ENCODE data around the gene PLCL2.

The PLCL2 gene

DNA sequence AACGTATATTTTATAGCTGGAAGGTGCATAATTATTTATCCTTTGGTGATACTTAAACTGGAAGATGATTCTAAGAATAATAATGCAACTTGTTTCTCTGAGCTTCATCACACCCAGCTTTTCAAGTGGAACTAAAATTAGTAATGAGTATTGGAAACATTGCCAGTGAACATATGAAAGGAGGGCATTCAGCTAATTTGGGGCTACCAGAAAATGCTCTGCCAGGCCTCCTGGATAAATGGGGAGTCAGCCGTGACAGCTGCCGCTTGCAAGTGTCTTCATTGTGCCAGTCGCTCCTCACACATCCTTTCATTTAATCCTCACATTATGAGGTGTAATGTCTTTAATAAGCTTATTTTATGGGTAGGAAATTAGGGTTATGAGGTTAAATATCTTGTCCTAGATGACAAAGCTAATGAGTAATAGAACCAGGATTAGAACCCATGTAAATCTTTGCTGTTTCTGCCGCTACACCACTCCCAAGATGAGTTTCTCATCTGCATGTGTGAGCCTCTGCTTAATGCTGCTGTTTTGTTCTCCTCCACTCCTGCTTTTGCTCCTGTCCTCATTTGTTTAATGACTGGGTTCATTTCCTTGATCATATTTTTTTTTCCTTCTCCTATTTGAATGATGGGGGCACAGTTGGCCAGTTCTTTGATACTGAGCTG lies 155.7 kb downstream of the PLCL2 start:
- DNase-seq (ENCODE audit: low read depth in 2 of 2, low spot score in 1 of 2), result no peak

DNA sequence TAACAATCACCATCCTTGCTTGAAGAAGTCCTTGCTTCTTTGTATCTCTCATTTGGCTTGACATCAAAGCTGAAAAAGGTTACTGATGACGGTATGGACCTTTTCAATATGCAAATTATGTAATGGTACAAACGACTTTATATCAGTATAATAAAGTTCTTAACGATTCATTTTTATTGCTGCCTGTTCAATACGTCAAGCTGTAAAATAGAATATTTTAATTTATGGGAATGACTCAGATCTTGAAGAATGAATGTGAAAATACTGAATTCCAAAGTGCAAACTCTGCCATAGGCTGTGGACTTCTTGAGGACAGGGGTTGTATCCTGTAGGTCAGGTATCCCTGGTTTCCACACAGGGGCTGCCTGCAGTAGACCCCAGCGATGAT lies 156.2 kb downstream of the PLCL2 start:
- no peak for DNase-seq (ENCODE audit: low read depth in 2 of 2, low spot score in 1 of 2)

DNA sequence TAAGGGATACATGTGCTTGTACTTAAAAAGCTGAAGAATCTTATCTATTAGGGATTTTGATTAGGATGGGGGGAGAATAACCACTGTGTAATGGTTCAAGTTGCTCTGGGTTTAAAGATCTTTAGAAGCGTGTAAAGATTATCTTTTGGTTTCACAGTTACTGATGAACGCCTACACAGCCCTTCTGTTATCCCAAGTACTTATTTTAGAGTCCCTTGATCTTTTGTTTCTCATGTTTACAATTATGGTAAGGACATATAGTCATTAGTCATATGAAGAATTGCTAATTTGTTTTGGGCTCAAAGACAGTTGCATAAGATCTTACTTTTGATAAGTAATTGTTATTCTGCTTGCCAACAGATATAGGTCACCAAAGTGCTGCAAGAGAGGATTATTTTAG lies 160.1 kb downstream of the PLCL2 start:
- no peak for DNase-seq (ENCODE audit: low read depth in 2 of 2, low spot score in 1 of 2)

DNA sequence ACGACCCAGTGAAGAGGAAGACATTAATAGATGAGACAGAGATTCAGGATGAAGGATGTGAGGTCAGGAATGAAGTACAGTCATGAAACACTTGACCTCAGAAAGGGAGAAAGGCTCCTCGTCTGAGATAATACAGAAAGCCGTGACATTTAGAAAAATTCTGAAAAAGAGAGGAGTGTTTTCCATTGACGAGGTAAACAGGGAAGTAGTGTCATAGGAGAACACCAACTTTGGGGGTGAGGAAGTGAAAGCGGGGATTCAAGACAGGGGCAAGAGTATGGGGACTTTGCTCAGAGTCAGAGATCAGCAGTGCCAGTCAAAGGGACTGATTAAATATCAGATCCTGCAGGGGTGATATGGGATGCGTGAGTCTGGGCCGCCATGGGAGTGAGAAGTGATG lies 160.9 kb downstream of the PLCL2 start:
- no peak for DNase-seq (ENCODE audit: low read depth in 2 of 2, low spot score in 1 of 2)

DNA sequence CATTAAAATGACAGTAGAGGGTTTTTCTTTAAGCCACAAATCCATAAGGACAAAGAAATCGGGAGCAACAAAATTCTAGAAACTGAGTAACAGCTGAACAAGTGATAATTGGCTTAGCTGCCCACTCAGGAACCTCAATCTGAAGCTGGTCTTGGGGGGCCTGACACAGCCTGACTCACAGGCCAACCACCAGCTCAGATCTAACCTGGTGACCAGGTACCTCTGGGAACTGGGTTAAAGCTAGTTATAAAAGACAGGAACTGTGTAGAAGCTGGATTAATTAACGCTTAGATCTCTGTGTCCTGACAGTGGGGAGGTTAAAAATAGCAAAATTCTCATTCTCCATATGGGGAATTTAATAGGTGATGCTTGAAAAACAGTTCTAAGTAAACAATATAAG lies 161.9 kb downstream of the PLCL2 start:
- DNase-seq (ENCODE audit: low read depth in 2 of 2, low spot score in 1 of 2), result no peak

DNA sequence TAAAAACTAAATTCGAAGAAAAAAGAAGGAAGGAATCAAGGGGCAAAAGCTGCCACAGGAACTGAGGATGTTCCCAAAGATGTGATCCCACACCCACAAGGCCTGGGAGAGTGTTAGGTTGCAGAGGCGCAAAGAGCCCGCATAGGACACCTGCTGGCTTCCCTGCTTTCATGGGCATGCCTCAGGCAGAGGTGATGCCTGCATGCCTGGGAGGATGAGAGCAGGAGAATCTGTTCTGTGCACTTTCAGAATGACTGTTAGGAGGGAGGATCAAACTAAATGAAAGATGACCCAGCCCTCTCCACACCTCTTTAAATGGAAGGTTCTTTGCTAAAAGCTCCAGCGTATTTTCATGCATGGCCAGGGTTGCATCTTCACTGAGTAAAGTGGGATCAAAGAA lies 162.4 kb downstream of the PLCL2 start:
- no peak for DNase-seq (ENCODE audit: low read depth in 2 of 2, low spot score in 1 of 2)

DNA sequence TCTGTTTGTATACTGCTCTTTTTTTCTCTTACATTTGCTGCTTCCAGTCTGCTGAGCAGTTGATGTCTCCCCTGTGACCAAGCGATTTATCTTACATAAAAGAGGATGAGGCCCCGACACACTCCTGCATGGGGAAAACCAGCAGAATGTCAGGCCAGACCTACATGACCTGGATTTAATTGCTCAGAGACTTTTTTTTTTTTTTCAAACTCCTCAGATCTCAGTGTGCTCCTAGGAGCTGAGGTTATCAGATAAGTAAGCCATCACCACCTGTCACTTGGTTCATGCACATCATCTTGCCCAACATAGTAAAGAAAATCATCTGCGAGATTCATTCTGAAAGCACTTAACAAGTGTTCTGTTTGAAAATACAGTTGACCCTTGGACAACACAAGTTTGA lies 163.1 kb downstream of the PLCL2 start:
- DNase-seq (ENCODE audit: low read depth in 2 of 2, low spot score in 1 of 2), result no peak

DNA sequence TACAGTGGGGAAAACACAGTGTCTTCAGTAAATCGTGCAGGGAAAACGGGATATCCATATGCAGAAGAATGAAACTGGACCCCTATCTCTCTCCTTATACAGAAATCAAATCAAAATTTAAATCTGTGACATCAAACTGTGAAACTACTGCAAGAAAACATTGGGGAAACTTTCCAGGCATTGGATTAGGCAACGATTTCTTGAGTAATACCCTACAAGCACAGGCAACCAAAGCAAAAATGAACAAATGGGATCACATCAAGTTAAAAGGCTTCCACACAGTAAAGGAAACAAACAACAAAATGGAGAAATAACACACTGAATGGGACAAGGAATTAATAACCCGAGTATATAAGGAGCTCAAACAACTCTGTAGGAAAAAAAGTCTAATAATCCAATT lies 165.3 kb downstream of the PLCL2 start:
- no peak for DNase-seq (ENCODE audit: low read depth in 2 of 2, low spot score in 1 of 2)

DNA sequence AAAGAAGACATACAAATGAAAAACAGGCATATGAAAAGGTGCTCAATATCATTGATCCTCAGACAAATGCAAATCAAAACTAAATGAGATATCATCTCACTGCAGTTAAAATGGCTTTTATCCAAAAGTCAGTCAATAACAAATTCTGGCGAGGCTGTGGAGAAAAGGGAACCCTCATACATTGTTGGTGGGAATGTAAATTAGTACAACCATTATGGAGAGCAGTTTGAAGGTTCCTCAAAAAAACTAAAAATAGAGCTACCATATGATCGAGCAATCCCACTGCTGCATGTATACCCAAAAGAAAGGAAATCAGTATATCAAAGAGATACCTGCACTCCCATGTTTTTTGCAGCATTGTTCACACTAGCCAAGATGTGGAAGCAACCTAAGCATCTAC lies 165.8 kb downstream of the PLCL2 start:
- no peak for DNase-seq (ENCODE audit: low read depth in 2 of 2, low spot score in 1 of 2)

DNA sequence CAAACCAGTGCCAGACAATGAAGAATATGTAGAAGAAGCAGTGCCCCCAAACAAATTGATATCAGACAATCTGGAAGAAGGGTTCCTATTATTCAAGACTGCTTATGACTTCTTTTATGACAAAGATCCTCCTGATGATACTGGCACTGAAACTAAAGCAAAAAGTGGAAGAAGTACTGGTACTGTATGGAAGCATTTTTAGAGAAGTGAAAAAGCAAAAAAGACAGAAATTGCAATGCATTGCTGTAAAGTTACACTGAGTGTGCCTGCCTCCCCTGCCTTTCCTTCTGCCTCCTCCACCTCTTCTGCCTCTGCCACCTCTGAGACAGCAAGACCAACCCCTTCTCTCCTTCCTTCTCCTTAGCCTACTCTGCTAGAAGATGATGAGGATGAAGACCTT lies 167.6 kb downstream of the PLCL2 start:
- no peak for DNase-seq (ENCODE audit: low read depth in 2 of 2, low spot score in 1 of 2)

DNA sequence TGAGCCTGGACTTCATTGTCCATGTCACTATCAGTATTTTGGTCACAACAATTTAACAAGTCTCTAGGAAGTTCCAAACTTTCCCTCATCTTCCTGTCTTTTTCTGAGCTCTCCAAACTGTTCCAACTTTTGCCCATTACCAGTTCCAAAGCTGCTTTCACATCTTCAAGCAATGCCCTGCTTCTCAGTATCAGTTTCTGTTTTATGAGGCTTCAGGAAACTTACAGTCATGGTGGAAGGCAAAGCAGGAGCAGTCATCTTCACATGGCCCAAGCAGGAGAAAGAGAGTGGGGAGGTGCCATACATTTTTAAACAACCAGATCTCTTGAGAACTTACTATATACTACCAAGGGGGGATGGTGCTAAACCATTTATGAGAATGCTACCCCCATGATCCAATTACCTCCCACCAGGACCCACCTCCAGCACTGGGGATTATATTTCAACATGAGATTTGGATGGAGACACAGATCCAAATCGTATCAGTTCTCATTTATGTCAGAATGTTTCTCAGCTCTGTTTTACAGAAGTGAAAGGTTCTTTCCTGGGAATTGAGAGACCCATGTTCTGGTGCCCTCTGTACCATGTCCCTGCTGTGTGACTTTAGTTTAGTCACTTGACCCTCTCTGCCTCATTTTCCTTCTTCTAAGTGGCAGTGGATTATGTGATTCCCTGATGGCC lies 169.7 kb downstream of the PLCL2 start:
- no peak for DNase-seq (ENCODE audit: low read depth in 2 of 2, low spot score in 1 of 2)

DNA sequence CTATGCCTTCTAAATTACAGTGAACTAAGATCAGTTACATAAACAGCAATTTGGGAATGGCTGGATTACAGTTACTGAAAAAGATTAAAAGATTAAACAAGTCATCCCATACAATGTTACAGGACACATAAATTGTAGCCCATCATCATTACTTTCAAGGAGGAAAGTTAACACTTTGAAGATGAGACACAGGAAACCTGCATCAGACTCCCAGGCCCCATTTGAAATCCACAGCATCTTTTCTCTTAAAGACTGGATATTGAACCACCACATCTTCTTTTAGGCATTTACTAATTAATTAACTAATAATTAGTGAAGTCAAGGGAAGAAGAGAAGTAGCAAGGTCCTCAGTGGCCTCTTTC lies 170.2 kb downstream of the PLCL2 start:
- no peak for DNase-seq (ENCODE audit: low read depth in 2 of 2, low spot score in 1 of 2)

DNA sequence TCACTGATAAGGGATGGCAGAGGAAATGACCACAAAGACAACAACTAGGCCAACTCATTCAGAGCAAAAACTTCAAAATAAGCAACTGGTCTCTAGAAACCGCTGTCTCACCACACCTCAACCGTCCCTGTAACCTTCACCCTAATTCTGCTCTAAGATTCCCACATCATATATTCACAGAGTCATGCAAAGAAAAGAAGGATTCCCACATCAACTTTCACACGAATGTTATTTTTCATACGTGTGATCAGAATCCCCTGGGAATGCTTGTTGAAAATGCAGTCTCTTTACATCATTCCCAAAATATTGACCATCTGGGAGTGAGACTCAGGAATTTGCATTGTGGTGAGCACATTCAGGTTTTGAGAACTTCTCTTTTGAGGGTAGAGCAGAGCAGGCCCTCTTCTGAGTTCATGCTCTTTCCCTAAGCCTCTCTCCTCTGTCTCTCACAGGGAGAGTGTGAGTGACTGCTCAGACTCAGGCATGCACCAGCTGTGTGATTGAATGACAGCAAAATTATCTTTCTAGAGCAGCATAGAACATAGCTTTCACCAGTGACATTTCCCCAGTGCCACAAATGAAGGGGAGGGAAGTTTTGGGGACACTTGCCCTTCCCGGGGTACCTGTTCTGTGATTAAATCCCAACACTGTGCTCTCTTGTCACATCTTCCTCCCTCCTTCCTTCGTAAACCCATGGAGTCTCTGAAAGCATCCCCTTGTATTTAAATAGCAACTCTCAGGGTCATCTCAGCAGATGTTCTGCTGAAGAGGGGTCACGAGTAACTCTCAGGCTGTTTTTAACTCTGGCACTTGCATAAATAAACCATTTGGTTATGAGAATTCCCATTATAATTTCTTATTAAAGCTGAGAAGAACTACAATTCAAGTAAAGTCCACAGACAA lies 170.9 kb downstream of the PLCL2 start:
- no peak for DNase-seq (ENCODE audit: low read depth in 2 of 2, low spot score in 1 of 2)

DNA sequence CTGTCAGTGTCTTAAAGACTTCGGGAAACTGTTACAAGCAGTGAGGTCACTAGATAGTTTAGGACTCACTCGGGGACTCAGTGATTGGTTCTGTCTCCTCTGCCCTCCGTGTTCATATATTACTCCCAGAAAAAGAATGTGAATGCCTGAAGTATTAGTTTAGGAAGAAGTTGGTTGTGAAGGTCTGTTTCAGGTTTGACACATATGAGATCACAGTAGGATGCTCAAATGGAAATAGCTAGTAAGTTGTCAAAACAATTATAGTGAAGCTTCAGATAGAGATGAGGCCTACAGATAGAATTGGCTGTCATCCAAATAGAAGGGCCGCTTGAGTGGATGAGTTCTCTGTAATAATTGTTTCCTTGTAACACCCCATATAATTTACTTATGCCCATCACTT lies 172.6 kb downstream of the PLCL2 start:
- DNase-seq (ENCODE audit: low read depth in 2 of 2, low spot score in 1 of 2), result no peak

DNA sequence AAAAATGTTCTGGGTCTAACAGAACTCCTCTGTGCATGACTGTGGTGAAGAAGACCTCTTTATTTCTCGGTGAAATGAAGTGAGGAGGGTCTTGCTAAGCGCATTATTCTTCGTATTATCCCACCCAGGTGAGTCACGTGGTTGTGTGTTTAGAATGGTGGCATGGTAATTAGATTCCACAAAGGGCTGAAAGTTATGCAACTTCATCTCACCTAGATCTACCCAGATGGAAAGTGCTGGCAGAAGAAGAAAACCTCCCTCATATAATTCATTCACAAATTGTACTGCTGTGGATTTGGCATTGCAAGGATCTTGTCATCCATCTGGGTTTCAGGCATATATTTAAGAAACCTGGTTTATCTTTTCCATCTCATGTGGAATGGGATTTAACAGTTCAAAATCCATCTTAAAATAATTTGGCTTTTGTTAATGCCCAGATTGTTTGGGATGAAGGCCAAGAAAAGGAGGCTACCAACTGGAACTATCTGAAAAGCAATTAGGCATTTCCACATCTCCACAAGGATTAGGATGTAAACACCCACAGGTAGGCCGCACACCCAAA lies 175.3 kb downstream of the PLCL2 start:
- no peak for DNase-seq (ENCODE audit: low read depth in 2 of 2, low spot score in 1 of 2)

DNA sequence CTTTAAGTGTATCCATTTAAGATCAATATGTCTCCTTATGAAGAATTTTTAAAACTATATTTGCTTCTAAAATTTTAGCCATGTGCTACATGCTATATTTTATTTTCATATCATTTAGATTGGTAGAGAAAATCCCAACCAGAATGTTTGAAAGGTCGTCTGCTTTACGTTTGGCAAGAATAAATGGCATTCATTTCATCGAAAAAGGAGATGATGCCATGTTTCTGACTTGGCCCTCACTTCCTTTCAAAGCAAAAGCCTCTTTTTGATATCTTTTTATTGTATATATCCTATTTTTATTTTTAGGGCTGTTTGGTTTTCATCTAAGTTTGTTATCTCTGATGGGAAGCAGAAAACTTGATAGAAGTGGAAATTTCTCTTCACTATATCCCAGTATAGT lies 176.2 kb downstream of the PLCL2 start:
- DNase-seq (ENCODE audit: low read depth in 2 of 2, low spot score in 1 of 2), result no peak

DNA sequence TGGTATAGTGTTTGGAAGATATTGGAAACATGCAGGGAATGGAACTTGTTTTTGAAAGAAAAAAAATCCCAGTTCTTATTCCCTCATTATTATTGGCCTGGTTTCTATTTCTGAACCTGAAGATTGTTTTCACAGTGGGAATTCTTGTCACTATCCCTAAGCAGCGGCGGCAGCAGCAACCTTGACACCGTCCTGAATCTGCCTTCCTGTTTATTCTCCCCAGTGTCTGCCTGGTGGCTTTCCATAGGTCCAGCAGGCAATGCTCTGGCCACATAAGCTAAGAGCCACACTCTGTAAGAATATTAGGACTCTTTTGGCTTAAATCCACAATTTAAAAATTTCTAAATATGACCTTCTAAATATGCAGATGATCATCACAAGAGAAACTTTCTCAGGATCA lies 178.0 kb downstream of the PLCL2 start:
- DNase-seq (ENCODE audit: low read depth in 2 of 2, low spot score in 1 of 2), result no peak

DNA sequence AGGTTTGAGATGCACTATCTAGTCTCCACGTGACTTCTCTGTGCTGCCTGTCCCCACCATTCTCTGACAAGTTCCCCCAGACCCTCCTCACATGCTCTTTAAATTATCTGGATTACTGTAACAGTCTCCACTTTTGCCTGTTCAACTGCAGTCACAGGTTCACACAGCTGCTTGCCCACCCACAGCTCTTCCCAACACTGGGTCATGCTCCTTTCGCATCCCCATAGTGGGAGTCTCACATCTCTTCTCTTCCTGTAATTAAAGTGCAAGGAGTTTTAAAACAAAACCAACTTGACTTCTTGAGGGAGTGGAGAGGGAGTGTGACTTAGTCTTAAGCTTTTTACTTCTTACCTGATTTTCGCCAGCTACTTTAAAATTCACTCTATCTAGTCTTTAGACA lies 178.8 kb downstream of the PLCL2 start:
- DNase-seq (ENCODE audit: low read depth in 2 of 2, low spot score in 1 of 2), result no peak

DNA sequence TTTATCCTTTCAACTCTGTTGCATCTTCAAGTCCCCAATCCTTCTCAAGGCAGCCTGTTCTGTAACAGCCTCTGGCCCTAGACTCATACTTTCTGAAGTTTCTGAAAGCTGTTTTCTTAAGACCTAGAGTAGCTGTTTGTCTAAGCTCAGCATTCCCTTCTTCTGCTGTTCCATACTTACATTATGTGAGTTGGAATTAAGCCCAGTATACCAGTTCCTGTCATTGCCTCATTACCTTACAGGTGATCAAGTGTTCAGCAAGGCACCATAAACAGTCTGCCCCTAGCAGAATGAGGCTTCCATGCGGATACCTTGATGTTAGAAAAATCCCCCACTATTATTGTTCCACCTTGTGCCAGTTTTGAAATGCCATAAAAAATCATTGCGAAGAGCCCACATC lies 180.6 kb downstream of the PLCL2 start:
- DNase-seq (ENCODE audit: low read depth in 2 of 2, low spot score in 1 of 2), result no peak

DNA sequence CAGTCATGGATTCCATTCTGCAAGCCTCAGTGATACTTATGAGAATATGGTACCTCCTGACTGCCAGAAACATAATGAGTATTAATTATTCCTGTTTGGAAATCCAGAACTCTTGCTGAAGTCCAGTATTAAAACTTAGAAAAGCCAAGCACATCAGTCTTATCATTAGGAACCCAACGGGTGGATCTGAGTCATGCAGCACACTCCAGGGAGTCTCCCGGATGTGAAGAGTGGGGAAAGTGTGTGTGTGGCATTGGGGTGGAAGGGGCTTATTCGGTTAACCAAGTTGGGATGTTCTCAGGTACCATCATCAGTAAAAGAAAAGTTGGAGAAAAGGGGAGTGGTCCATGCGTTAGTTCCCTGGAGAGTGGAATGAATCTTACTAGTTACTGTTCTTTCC lies 181.1 kb downstream of the PLCL2 start:
- no peak for DNase-seq (ENCODE audit: low read depth in 2 of 2, low spot score in 1 of 2)

DNA sequence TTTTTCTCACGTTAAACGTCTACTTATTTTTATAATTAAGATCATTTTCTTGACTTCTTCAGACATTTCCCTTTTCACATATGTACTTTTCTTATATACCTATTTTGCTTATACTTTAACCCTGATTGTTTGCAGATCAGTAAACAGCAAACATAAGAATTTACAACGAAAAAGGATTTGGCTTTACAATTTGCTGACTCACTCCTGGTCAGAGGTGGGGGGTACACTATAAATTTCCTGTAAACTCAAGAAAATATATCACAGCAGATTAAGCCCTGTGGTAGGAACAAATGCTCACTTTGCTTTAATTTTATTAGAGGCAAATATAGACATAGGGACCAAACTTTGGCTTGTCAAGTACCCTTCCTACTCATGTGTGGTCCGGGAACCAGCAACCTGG lies 185.0 kb downstream of the PLCL2 start:
- no peak for DNase-seq (ENCODE audit: low read depth in 2 of 2, low spot score in 1 of 2)

All from stimulated activated CD8-positive, alpha-beta memory T cell treated with anti-CD3 and anti-CD28 coated beads, Interleukin-4, amount 100 ng/mL, for 1 hour (primary cell).